ENCODE results near the gene CPEB1.
"Not testable (repeated sequence)": the region's sequence is repeated elsewhere in the genome, so short reads cannot be mapped to it uniquely, and the experiment has no call there.

Gene CPEB1

DNA sequence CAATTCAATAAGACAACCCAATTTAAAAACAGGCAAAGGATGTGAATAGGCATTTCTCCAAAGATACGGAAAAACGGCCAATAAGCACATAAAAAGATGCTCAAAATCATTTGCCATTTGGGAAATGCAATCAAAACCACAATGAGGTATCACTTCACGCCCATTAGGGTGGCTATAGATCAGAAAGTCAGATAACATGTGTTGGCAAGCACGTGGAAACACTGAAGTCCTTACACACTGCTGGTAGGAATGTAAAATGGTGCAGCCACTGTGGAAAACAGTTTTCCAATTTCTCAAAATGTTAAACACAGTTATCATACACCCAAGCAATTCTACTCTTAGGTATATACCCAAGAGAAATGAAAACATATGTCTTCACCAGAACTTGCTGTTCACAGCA lies 146.4 kb downstream of the CPEB1 start:
- DNase-seq, result not testable (repeated sequence)

DNA sequence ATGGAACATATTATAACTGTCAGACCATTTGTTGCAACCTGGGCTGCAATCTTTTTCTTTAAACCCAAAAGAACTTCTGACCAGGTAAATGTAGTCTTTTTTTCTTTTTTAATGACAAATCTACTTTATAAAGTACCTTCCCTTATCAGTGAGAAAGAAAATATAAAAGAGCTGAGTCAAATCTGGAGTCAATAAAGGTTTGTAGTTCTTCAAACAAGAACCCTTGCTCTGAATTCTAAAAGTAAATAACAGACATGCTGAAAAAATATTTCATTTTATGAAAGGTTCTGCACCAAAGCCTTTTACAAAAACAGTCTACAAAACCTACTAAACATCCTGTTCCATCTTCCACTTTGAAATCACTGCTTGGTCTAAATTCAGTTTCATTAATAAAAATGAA lies 149.2 kb downstream of the CPEB1 start:
- DNase-seq, result not testable (repeated sequence)

Measured in erythroblast (primary cell).